Mesendoderm (in vitro differentiated cells): ENCODE results near the gene ITPR3.
"Not testable (repeated sequence)": the region's sequence is repeated elsewhere in the genome, so short reads cannot be mapped to it uniquely, and the experiment has no call there.

ENCODE experiments used
- DNase-seq: peaks from one replicate; pipeline ENCODE4 v3.0.0; 2013
- H2AK5ac ChIP-seq: 2 replicates; pipeline ENCODE4 v1.6.1; 2013; ENCODE audit warnings: low read length, inconsistent platforms
- H2BK120ac ChIP-seq: 2 replicates; pipeline ENCODE4 v1.6.1; 2013; ENCODE audit warnings: low read depth, mild to moderate bottlenecking, low read length, moderate library complexity, mixed read lengths
- H2BK15ac ChIP-seq: replicated peaks from 2 replicates; pipeline ENCODE4 v1.6.1; 2013; ENCODE audit warnings: low read depth, mild to moderate bottlenecking, moderate library complexity
- H2BK5ac ChIP-seq: 2 replicates; pipeline ENCODE4 v1.6.1; 2013; ENCODE audit warnings: low read length, inconsistent platforms
- H3K18ac ChIP-seq: 2 replicates; pipeline ENCODE4 v1.6.1; 2013; ENCODE audit warnings: mild to moderate bottlenecking, low read length, mixed read lengths
- H3K23ac ChIP-seq: one replicate; pipeline ENCODE4 v1.6.1; 2013; ENCODE audit warnings: low read length
- H3K27ac ChIP-seq: 2 replicates; pipeline ENCODE4 v1.5.1; 2013; ENCODE audit warnings: low read depth, mild to moderate bottlenecking, inconsistent platforms, low read length, moderate library complexity
- H3K27me3 ChIP-seq: 2 replicates; pipeline ENCODE4 v1.6.1; 2013; ENCODE audit warnings: low read length, control low read depth, mild to moderate bottlenecking, inconsistent platforms; ENCODE audit not compliant: insufficient read depth, poor library complexity
- H3K36me3 ChIP-seq: 2 replicates; pipeline ENCODE4 v1.6.1; 2013; ENCODE audit warnings: low read length, inconsistent platforms; ENCODE audit not compliant: control insufficient read depth, insufficient read depth
- H3K4ac ChIP-seq: one replicate; pipeline ENCODE4 v1.6.1; 2013; ENCODE audit warnings: low read depth, mild to moderate bottlenecking, low read length, moderate library complexity
- H3K4me1 ChIP-seq: 2 replicates; pipeline ENCODE4 v1.6.1; 2013; ENCODE audit warnings: low read depth, low read length, inconsistent platforms; ENCODE audit not compliant: control insufficient read depth
- H3K4me2 ChIP-seq: 2 replicates; pipeline ENCODE4 v1.6.1; 2013; ENCODE audit warnings: low read length
- H3K4me3 ChIP-seq: 2 replicates; pipeline ENCODE4 v1.5.1; 2013; ENCODE audit warnings: mild to moderate bottlenecking, low read length
- H3K56ac ChIP-seq: one replicate; pipeline ENCODE4 v1.6.1; 2013; ENCODE audit warnings: low read length
- H3K79me1 ChIP-seq: 2 replicates; pipeline ENCODE4 v1.6.1; 2013; ENCODE audit warnings: low read length, inconsistent platforms
- H3K79me2 ChIP-seq: 2 replicates; pipeline ENCODE4 v1.6.1; 2013; ENCODE audit warnings: mild to moderate bottlenecking, low read length; ENCODE audit not compliant: control insufficient read depth, insufficient read depth
- H3K9ac ChIP-seq: 2 replicates; pipeline ENCODE4 v1.6.1; 2013; ENCODE audit warnings: low read length, inconsistent platforms
- H4K5ac ChIP-seq: one replicate; pipeline ENCODE4 v1.6.1; 2013; ENCODE audit warnings: low read length
- H4K8ac ChIP-seq: one replicate; pipeline ENCODE4 v1.6.1; 2013; ENCODE audit warnings: low read depth, mild to moderate bottlenecking, control low read depth, low read length, moderate library complexity
- WGBS: extraction: QIAGEN DNeasy Blood & Tissue Kit; methylation state at CpG from one replicate; pipeline ENCODE4 v1.1.7; 2013; ENCODE audit warnings: low lambda C conversion rate, missing lambda C conversion rate; ENCODE audit not compliant: insufficient coverage; ENCODE audit errors: extremely low coverage; 5-methylcytosine and 5-hydroxymethylcytosine counted together

ITPR3 gene

GRCh38 chr6:33624856-33625255 is 3.7 kb downstream of the ITPR3 start:
- DNase-seq = no peak
- H3K79me2 ChIP-seq = no peaks in the 10 kb centered on the region
- peaks cover 5% of the 10 kb centered on the region for H3K79me1 ChIP-seq
- WGBS = no CpG with 5 or more reads among the region's 4 CpGs
- no peak overlapping the region for H3K9ac ChIP-seq
- H3K4me3 ChIP-seq = no peak overlapping the region
- H3K4me1 ChIP-seq = peaks cover 2% of the 10 kb centered on the region
- H4K5ac ChIP-seq = no peak overlapping the region
- no peak overlapping the region for H2BK15ac ChIP-seq
- no peak overlapping the region for H3K56ac ChIP-seq
- no peaks in the 10 kb centered on the region for H3K36me3 ChIP-seq
- no peak overlapping the region for H2AK5ac ChIP-seq
- no peaks in the 10 kb centered on the region for H3K27me3 ChIP-seq
- H2BK120ac ChIP-seq = no peak overlapping the region
- no peak overlapping the region for H2BK5ac ChIP-seq
- no peak overlapping the region for H3K23ac ChIP-seq
- H3K27ac ChIP-seq = no peak overlapping the region
- H4K8ac ChIP-seq = no peak overlapping the region
- no peak overlapping the region for H3K18ac ChIP-seq
- H3K4me2 ChIP-seq = no peak overlapping the region
- H3K4ac ChIP-seq = no peak overlapping the region

DNA sequence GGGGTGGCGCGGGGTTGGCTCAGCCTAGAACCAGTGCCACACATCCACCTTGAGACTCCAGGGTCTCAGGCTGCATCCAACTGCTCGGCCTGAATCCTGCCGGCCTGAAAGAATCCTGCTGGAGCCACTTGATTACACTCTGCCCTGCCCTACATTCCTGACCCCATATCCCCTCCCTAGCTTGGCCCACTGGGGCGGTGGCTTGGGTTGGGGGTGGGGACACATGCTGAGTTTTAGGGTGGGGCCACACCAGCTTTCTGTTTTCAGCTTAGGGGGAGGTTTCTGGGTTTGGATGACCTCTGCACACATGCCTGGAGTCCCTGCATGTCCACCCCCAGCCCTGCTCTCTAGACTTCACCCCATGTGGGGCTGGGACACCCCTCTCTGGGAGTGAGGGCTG is 6.8 kb downstream of the ITPR3 start:
- H4K5ac ChIP-seq = no peak overlapping the region
- no peaks in the 10 kb centered on the region for H3K79me2 ChIP-seq
- H3K4me3 ChIP-seq = no peak overlapping the region
- H3K4me2 ChIP-seq = no peak overlapping the region
- H3K36me3 ChIP-seq = no peaks in the 10 kb centered on the region
- no peak overlapping the region for H2BK120ac ChIP-seq
- WGBS = no CpG with 5 or more reads among the region's 5 CpGs
- H3K4me1 ChIP-seq = peaks cover 2% of the 10 kb centered on the region
- no peak overlapping the region for H3K4ac ChIP-seq
- no peak overlapping the region for H3K27ac ChIP-seq
- H2BK5ac ChIP-seq = no peak overlapping the region
- H3K9ac ChIP-seq = no peak overlapping the region
- no peak overlapping the region for H3K23ac ChIP-seq
- no peaks in the 10 kb centered on the region for H3K27me3 ChIP-seq
- DNase-seq = no peak
- H3K56ac ChIP-seq = no peak overlapping the region
- H4K8ac ChIP-seq = no peak overlapping the region
- H3K79me1 ChIP-seq = peaks cover 4% of the 10 kb centered on the region
- no peak overlapping the region for H3K18ac ChIP-seq
- no peak overlapping the region for H2AK5ac ChIP-seq
- no peak overlapping the region for H2BK15ac ChIP-seq

DNA sequence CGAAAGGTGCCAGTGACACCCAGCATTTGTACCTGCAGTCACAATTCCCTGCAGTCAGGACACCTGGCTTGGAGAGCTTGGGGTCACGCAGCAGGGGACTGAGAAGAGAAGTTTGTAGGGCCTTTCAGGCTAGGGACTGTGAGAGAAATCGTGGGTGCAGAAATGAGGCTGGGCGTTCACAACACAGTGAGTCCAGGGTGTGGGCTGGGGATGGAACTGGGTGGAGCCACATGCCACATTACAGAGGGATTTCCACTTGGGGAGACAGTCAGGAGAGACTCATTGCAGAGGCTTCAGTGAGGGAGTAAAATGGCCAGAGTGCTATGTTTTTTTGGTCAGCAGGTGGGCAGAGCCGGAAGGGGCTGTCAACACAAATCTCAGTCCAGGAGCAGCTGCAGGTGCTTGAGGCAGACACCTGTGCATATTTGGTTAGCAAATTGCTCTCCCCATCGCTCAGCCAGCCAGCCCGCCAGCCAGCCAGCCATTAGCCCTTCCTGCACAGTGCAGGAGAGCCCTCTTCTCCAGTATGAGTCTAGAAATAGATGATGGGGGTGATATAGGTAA is 7.4 kb downstream of the ITPR3 start:
- Histone ChIP-seq H2BK120ac (no peak overlapping the region), H3K9ac (no peak overlapping the region), H2BK5ac (no peak overlapping the region), H2AK5ac (no peak overlapping the region), H3K4me2 (no peak overlapping the region), H3K56ac (no peak overlapping the region), H4K8ac (no peak overlapping the region), H3K18ac (no peak overlapping the region), H3K4me1 (peaks cover 4% of the 10 kb centered on the region), H3K4ac (no peak overlapping the region), H2BK15ac (no peak overlapping the region), H3K27me3 (no peaks in the 10 kb centered on the region), H3K79me1 (peaks cover 4% of the 10 kb centered on the region), H3K79me2 (no peaks in the 10 kb centered on the region), H3K4me3 (no peak overlapping the region), H3K36me3 (no peaks in the 10 kb centered on the region), H3K23ac (no peak overlapping the region), H3K27ac (no peak overlapping the region), H4K5ac (no peak overlapping the region)
- WGBS = no CpG with 5 or more reads among the region's 7 CpGs
- no peak for DNase-seq

- no peak overlapping the region for H3K4ac ChIP-seq
- H2BK120ac ChIP-seq = no peak overlapping the region
- WGBS = no CpG with 5 or more reads among the region's 10 CpGs
- H4K8ac ChIP-seq = no peak overlapping the region
- no peaks in the 10 kb centered on the region for H3K27me3 ChIP-seq
- H2BK15ac ChIP-seq = no peak overlapping the region
- no peak for DNase-seq
- no peak overlapping the region for H3K4me2 ChIP-seq
- no peaks in the 10 kb centered on the region for H3K36me3 ChIP-seq
- no peaks in the 10 kb centered on the region for H3K79me2 ChIP-seq
- H3K18ac ChIP-seq = no peak overlapping the region
- H3K79me1 ChIP-seq = peaks cover 7% of the 10 kb centered on the region
- H3K9ac ChIP-seq = no peak overlapping the region
- H3K56ac ChIP-seq = no peak overlapping the region
- H3K4me3 ChIP-seq = no peak overlapping the region
- H3K4me1 ChIP-seq = peaks cover 9% of the 10 kb centered on the region
- H4K5ac ChIP-seq = no peak overlapping the region
- H3K23ac ChIP-seq = no peak overlapping the region
- no peak overlapping the region for H2BK5ac ChIP-seq
- H2AK5ac ChIP-seq = no peak overlapping the region
- no peak overlapping the region for H3K27ac ChIP-seq
Measured at GRCh38 chr6:33630014-33630413, 8.9 kb downstream of the ITPR3 start.

GRCh38 chr6:33631521-33631920 is 10.4 kb downstream of the ITPR3 start:
- H3K36me3 ChIP-seq, H2BK15ac ChIP-seq, H3K4me3 ChIP-seq, H3K9ac ChIP-seq, H3K18ac ChIP-seq, H4K8ac ChIP-seq, H4K5ac ChIP-seq, H3K27me3 ChIP-seq, H3K56ac ChIP-seq, H3K27ac ChIP-seq, H3K79me2 ChIP-seq, H2BK120ac ChIP-seq, H2BK5ac ChIP-seq, H2AK5ac ChIP-seq, H3K4me1 ChIP-seq, H3K4ac ChIP-seq, DNase-seq, H3K79me1 ChIP-seq, H3K4me2 ChIP-seq, H3K23ac ChIP-seq: not testable (repeated sequence)
- WGBS = no CpG with 5 or more reads among the region's 13 CpGs

- Histone ChIP-seq H3K79me1 (peaks cover 6% of the 10 kb centered on the region), H3K4me2 (no peak overlapping the region), H3K79me2 (peaks cover 2% of the 10 kb centered on the region), H2BK5ac (no peak overlapping the region), H3K36me3 (no peaks in the 10 kb centered on the region), H3K27me3 (no peaks in the 10 kb centered on the region), H3K4ac (no peak overlapping the region), H3K56ac (no peak overlapping the region), H3K27ac (no peak overlapping the region), H3K4me3 (no peak overlapping the region), H3K23ac (no peak overlapping the region), H2AK5ac (no peak overlapping the region), H2BK120ac (no peak overlapping the region), H3K18ac (no peak overlapping the region), H2BK15ac (no peak overlapping the region), H3K4me1 (peaks cover 9% of the 10 kb centered on the region), H4K5ac (no peak overlapping the region), H4K8ac (no peak overlapping the region), H3K9ac (no peak overlapping the region)
- WGBS = no CpG with 5 or more reads among the region's 4 CpGs
- DNase-seq = no peak
Measured at GRCh38 chr6:33631971-33632557, 10.9 kb downstream of the ITPR3 start.
